PC-9 (cell line): ENCODE data around the gene RPS14.

Source experiments
- EZH2 ChIP-seq: fragments of 200-600 bp; sonication (generic); IDR thresholded peaks from 2 replicates; pipeline ENCODE4 v1.8.0; 2017; ENCODE audit warnings: antibody characterized with exemption, low read depth
- TF ChIP-seq, protein P1 (sequence below): fragments of 200-600 bp; sonication (generic); conservative IDR thresholded peaks from 2 replicates; pipeline ENCODE4 v1.6.1; 2017; ENCODE audit warnings: mixed run types, antibody characterized with exemption, mild to moderate bottlenecking, moderate library complexity

DNA sequence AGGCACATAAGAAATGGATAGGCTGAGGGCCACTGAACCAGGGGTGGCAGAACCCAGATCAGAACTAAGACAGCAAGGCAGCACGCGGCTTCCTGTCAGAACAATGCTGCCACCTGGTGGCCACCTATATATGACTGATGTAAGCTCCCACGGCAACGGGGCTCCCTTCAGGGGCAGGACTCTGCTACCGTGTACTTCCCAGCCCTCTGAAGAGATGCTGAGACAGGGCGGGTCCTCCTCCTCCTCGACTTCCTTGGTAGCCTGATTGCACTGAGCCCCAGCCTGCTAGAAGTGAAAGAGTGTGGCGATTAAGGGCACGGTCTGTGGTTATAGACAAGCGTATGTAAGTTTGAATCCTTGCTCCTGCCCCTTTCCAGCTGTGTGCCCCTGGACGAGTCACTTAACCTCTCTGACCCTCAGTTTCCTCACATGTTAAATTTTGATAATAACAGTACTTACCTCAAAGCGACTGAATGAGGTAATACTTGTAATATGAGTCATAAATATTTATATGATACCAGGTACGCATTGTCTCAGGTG lies 13.3 kb downstream of the RPS14 start:
- TF ChIP-seq, protein P1, sequence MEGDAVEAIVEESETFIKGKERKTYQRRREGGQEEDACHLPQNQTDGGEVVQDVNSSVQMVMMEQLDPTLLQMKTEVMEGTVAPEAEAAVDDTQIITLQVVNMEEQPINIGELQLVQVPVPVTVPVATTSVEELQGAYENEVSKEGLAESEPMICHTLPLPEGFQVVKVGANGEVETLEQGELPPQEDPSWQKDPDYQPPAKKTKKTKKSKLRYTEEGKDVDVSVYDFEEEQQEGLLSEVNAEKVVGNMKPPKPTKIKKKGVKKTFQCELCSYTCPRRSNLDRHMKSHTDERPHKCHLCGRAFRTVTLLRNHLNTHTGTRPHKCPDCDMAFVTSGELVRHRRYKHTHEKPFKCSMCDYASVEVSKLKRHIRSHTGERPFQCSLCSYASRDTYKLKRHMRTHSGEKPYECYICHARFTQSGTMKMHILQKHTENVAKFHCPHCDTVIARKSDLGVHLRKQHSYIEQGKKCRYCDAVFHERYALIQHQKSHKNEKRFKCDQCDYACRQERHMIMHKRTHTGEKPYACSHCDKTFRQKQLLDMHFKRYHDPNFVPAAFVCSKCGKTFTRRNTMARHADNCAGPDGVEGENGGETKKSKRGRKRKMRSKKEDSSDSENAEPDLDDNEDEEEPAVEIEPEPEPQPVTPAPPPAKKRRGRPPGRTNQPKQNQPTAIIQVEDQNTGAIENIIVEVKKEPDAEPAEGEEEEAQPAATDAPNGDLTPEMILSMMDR = peak; percentile 93
- TF ChIP-seq EZH2 = no peak
